ENCODE measurements around the gene SART3.

SART3 gene

GRCh38 chr12:108560752-108561719, at the start of gene SART3:
Gene SART3, minus strand, starts transcription at chr12:108561173. Its CDS starts 19 bp downstream, at chr12:108561154.
- peak; percentile 32 to 92 (median 73) for DNase-seq

- DNase-seq, result no peak
These were observed 49.4 kb upstream of the SART3 start for GRCh38 chr12:108610336-108610815.

DNA sequence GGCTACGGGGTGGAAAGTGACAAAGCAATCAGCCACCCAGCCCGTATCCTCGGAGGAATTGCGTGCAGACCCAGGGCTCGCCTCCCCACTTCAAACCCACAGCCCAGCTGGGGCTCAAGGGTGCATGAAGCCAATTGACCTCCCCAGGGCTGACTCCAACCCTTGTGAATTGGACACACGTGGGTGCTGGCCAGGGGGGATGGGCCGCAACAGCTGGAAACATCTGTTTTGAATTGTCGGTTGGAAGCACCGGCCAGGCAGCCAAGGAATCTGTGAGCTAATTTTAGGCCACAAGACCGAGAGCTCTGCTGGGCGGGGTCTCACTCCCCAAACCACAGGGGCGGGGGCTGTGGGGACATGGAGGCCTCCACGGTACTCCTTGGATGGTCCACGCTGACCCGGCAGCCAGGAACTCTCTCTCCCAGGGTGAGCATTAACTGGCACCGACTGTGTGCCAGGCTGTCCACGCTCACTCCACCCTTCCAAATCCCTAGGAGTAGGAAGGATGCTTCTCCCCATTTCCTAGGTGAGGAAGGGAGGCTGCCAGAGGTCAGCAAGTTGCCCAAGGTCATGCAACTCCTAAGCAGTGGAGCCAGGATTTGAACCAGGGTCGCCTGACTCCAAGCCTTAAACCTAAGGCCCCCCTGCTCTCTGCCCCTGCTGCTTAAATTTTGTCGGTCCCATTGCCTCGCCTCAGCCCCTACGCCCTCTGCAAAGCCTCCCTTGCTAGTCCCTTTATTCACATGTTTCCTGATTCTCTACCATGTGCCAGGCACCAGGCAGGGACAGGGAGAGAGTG, 48.8 kb upstream of the SART3 start:
- DNase-seq, result no peak

GRCh38 chr12:108608616-108609015, 47.6 kb upstream of the SART3 start:
- DNase-seq, result no peak

DNA sequence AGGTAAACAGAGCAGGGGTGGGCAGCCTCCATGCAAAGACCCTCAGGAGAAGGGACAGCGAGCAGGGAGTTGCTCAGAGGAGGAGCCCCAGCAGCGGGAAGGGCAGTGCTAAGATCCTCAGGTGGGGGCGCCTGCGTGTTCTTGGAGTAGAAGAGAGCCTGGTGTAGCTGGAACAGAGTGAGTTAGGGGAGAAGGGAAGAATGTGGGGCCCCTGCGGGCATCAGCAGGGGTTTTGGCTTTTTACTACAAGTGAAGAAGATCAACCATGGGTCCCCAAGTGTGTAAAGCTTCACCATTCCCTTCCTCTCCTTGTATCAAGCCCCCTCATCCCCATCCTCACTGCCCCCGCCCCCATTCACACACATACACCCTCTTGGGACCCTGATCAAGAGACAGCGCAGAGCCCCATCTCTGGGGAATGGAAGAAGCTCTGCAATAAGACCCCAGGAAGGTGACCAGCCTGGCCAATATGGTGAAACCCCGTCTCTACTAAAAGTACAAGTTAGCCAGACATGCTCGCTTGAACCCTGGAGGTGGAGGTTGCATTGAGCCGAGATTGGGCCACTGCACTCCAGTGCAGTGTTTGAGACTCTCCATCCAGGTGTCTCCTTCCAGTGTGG, 47.1 kb upstream of the SART3 start:
- no peak for DNase-seq

- no peak for DNase-seq
These were observed 45.5 kb upstream of the SART3 start for GRCh38 chr12:108606492-108606891.

DNA sequence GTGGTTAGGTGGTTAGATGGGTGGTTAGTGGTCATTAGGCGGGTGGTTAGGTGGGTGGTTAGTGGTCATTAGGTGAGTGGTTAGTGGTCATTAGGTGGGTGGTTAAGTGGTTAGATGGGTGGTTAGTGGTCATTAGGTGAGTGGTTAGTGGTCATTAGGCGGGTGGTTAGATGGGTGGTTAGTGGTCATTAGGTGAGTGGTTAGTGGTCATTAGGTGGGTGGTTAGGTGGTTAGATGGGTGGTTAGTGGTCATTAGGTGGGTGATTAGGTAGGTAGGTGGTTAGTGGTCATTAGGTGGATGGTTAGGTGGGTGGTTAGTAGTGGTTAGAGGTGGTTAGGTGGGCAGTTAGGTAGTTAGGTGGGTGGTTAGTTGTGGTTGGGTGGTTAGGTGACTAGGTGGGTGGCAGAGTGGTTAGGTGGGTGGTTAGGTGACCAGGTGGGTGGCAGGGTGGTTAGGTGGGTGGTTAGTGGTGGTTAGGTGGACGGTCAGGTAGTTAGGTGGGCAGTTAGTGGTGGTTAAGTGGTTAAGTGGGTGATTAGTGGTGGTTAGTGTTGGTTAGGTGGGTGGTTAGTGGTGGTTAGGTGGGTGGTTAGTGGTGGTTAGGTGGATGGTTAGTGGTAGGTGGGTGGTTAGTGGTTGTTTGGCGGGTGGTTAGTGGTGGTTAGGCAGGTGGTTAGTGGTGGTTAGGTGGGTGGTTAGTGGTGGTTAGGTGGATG, 44.9 kb upstream of the SART3 start:
- no peak for DNase-seq

DNA sequence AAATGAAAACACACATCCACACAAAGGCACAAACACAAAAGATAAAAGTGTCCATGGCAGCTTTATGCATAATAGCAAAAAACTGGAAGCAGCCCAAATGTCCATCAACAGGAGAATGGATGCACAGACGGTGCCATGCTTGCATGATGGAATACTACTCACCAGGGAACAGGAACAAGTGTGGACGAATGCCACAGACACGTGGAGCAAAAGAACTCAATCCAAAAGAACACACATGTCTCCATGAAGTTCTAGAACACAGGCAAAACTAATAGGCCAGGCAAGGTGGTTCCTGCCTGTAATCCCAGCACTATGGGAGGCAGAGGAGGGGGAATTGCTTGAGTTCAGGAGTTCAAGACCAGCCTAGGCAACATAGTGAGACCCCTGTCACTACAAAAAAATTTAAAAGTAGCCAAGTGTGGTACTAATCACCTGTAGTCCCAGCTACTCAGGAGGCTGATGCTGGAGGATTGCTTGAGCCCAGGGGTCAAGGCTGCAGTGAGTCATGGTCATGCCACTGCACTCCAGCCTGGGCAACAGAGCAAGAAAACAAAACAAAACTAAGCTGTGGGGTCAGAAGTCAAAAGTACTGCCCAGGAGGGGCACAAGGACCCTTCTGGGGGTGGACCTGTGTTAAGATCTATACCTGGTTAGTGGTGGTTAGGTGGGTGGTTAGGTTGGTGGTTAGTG, 44.2 kb upstream of the SART3 start:
- no peak for DNase-seq

GRCh38 chr12:108604208-108604941, 43.4 kb upstream of the SART3 start:
- no peak for DNase-seq

DNA sequence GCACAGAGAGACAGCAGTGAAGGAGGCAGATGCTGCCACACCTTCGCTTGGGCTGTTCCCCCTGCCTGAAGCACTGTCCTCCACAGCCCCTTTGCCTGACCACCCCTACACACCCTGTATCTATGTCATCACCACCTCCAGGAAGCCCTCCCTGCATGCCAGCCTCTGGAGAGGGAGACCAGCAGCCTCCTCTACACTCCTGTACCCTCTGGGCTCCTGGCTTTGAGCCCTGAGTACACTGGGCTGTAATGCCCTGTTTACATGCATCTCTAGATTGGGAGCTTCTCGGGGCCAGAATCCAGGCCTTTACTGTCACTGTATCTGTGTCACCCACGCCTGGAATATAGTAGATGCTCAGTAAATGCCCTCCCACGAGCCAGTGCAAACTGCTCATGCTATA, 42.8 kb upstream of the SART3 start:
- DNase-seq, result no peak

- no peak for DNase-seq
These were observed 42.2 kb upstream of the SART3 start for GRCh38 chr12:108602976-108603704.

GRCh38 chr12:108602209-108602705, 41.3 kb upstream of the SART3 start:
- no peak for DNase-seq

- DNase-seq, result no peak
These were observed 39.7 kb upstream of the SART3 start for GRCh38 chr12:108600702-108601007.

DNA sequence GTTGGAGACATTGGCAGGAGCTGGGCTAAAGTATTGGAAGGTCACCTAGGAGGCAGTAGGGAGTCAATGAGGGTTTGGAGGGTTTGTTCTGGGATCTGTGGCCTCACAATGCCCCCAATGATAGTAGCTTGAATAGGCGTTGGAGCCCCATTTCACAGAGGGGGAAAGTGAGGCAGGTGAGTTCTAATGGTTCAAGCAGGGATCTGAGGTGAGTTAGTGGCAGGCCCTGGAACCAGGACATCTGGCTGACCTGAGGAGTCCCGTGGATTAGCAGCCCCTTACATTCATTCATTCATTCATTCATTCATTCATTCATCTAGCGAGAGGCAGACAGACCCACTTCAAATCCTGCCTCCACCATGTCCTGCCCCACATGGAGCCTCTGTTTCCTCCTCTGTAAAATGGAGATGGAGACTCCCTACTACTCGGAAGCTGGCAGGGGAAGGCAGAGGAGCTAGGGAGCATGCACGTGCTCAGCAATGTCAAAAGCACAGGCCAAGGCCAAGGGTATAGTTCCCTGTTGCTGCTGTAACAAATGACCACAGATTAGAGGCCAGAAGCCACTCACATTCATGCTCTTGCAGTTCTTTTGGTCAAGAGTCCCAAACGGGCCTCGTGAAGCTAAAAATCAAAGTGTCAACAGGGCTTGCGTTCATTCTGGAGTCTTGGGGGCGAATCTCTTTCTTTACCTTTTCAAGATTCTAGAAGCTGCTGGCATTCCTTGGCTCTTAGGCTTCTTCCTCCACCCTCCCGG, 39.2 kb upstream of the SART3 start:
- no peak for DNase-seq

- DNase-seq, result no peak
These were observed 38.6 kb upstream of the SART3 start for GRCh38 chr12:108599541-108599940.

DNA sequence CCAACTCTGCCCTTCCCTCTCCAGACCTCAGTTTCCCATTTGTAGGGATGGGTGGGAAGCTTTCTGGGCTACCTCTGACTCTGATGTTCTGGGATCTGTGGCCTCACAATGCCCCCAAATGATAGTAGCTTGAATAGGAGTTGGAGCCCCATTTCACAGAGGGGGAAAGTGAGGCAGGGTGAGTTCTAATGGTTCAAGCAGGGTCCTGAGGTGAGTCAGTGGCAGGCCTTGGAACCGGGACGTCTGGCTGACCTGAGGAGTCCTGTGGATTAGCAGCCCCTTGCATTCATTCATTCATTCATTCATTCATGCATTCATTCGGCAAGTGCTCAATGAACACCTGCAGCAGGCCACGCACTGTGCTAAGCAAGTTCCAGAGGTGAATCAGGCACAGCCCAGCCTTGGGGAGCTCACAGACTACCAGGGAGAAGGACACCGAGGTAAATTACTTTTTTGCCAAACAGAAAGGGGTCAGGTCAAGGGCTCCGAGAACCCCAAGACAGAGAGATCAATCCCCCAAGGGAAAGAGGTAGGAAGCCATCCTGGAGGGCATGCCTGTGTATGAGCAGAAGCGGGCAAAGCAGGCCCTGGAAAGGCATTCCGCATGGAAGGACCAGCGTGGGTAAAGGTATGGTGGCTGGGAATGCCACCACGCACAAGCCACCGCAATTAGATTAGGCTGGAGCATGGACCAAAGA, 37.7 kb upstream of the SART3 start:
- DNase-seq, result no peak

DNA sequence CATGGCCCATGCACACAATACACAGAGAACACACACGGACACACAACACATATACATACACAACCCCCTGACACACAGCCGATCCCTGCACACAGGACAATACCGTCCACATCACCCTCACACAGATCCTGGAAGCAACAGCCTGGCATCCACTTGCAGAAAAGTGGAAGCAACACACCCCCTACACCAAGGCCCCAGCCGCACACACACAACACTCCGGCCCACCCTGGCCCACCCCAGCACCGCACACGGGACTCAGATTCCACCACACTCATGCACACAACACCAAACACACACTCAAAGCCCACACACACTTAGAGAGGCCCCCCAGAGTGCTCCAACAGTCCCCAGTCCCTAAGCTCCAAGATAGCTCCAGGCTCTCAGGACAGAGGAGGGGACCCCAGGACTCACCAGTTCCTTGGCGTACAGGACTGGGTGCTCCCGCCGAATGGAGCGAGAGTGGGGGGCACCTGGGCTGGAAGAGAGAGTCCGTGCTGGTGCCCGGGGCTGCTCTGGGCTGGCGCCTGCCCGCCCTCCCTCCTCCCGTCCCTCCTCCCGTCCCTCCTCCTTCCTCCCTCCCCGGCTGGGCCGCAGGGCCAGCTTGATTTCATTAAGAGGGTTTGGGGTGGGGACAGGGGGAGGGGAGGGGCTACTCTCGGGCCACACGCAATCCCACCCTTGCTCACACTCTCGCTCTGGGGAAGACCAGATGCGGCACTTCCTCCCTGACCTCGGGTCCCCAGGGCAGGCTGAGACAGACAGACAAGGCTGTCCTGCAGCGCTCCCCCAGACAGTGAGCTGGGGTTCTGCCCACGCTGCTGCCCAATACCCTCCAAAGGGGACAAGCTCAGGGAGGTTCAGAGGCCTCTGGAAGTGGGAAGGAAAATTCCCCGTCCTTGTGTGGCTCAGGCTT, 36.8 kb upstream of the SART3 start, which contains the start of gene TMEM119:
Gene TMEM119 (minus strand): TSS at position 526 of the 913 bp plus-strand sequence. CDS start 5,701 bp downstream, outside the sequence.
- DNase-seq, result peak in 5 of 14 donors; percentile 9 to 46 (median 20)

Measured in C1 segment of cervical spinal cord (tissue), 14 donors.